ENCODE data around the gene RPL23. TPM values are rescaled to one million over a fixed set of nuclear protein-coding genes. Genes with fewer than 3 reads are reported as not detected.

RPL23 gene
- total RNA-seq, 2 donors from 2014 or later, result 1,006 to 2,029 TPM

- H3K4me1 ChIP-seq (replicated peaks), result peaks cover 17% of the 10 kb centered on the region
- no peaks in the 10 kb centered on the region for H3K27me3 ChIP-seq (replicated peaks; ENCODE audit: insufficient read depth)
- intact Hi-C loops (cut with DNase I), result loop anchor here (5.0 kb wide), 3 partner anchors 53 to 108 kb away; partner anchors contain the start of genes FBXO47 and LASP1NB
- H3K9me3 ChIP-seq, result no peaks in the 10 kb centered on the region
- TF ChIP-seq, protein P1, sequence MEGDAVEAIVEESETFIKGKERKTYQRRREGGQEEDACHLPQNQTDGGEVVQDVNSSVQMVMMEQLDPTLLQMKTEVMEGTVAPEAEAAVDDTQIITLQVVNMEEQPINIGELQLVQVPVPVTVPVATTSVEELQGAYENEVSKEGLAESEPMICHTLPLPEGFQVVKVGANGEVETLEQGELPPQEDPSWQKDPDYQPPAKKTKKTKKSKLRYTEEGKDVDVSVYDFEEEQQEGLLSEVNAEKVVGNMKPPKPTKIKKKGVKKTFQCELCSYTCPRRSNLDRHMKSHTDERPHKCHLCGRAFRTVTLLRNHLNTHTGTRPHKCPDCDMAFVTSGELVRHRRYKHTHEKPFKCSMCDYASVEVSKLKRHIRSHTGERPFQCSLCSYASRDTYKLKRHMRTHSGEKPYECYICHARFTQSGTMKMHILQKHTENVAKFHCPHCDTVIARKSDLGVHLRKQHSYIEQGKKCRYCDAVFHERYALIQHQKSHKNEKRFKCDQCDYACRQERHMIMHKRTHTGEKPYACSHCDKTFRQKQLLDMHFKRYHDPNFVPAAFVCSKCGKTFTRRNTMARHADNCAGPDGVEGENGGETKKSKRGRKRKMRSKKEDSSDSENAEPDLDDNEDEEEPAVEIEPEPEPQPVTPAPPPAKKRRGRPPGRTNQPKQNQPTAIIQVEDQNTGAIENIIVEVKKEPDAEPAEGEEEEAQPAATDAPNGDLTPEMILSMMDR (IDR thresholded peaks at IDR 0.05), result no peak
- TF ChIP-seq POLR2A (IDR thresholded peaks at IDR 0.05) (no peak), POLR2AphosphoS5 (IDR thresholded peaks at IDR 0.05) (no peak)
- H3K4me3 ChIP-seq, result no peak overlapping the region
- no peaks in the 10 kb centered on the region for H3K36me3 ChIP-seq
- DNase-seq (ENCODE audit: low spot score), result no peak
- WGBS, result 42% methylated on average over 10 of the region's 10 CpGs
- no peak overlapping the region for H3K27ac ChIP-seq
These were observed 21.2 kb upstream of the RPL23 start for GRCh38 chr17:38874505-38875400.

- TF ChIP-seq POLR2A (IDR thresholded peaks at IDR 0.05) (no peak), POLR2AphosphoS5 (IDR thresholded peaks at IDR 0.05) (no peak)
- TF ChIP-seq, protein P1 (IDR thresholded peaks at IDR 0.05), result no peak
- no peak for DNase-seq (ENCODE audit: low spot score)
- H3K4me1 ChIP-seq (replicated peaks), result peaks cover 15% of the 10 kb centered on the region
- no peak overlapping the region for H3K27ac ChIP-seq
- no peaks in the 10 kb centered on the region for H3K27me3 ChIP-seq (replicated peaks; ENCODE audit: insufficient read depth)
- no peaks in the 10 kb centered on the region for H3K9me3 ChIP-seq
- WGBS, result 52% methylated on average over 9 of the region's 9 CpGs
- intact Hi-C loops (cut with DNase I), result loop anchor here (5.0 kb wide), 3 partner anchors 53 to 108 kb away; partner anchors contain the start of genes FBXO47 and LASP1NB
- H3K4me3 ChIP-seq, result no peak overlapping the region
- no peaks in the 10 kb centered on the region for H3K36me3 ChIP-seq
These were observed 20.3 kb upstream of the RPL23 start for GRCh38 chr17:38873640-38874380.

- Histone ChIP-seq H3K4me3 (no peak overlapping the region), H3K9me3 (no peaks in the 10 kb centered on the region), H3K27ac (no peak overlapping the region), H3K27me3 (replicated peaks; ENCODE audit: insufficient read depth) (no peaks in the 10 kb centered on the region), H3K4me1 (replicated peaks) (peaks cover 15% of the 10 kb centered on the region), H3K36me3 (no peaks in the 10 kb centered on the region)
- 56% methylated on average over 9 of the region's 9 CpGs for WGBS
- no peak for DNase-seq (ENCODE audit: low spot score)
- TF ChIP-seq POLR2AphosphoS5 (IDR thresholded peaks at IDR 0.05) (no peak), POLR2A (IDR thresholded peaks at IDR 0.05) (no peak)
- TF ChIP-seq, protein P1 (IDR thresholded peaks at IDR 0.05), result no peak
- intact Hi-C loops (cut with DNase I), result loop anchor here (5.0 kb wide), 3 partner anchors 54 to 109 kb away; partner anchors contain the start of genes FBXO47 and LASP1NB
These were observed 19.3 kb upstream of the RPL23 start for GRCh38 chr17:38872671-38873385.

GRCh38 chr17:38872027-38872511 is 18.5 kb upstream of the RPL23 start:
- no peak overlapping the region for H3K27ac ChIP-seq
- H3K9me3 ChIP-seq, result no peaks in the 10 kb centered on the region
- intact Hi-C loops (cut with DNase I), result loop anchor here (5.0 kb wide), 3 partner anchors 55 to 110 kb away; partner anchors contain the start of genes FBXO47 and LASP1NB
- TF ChIP-seq, protein P1 (IDR thresholded peaks at IDR 0.05), result no peak
- TF ChIP-seq POLR2AphosphoS5 (IDR thresholded peaks at IDR 0.05), result no peak
- TF ChIP-seq POLR2A (IDR thresholded peaks at IDR 0.05), result no peak
- H3K27me3 ChIP-seq (replicated peaks; ENCODE audit: insufficient read depth), result no peaks in the 10 kb centered on the region
- H3K4me1 ChIP-seq (replicated peaks), result peaks cover 15% of the 10 kb centered on the region
- DNase-seq (ENCODE audit: low spot score), result no peak
- H3K36me3 ChIP-seq, result no peaks in the 10 kb centered on the region
- peak overlapping the region in 1 of 2 donors; percentile 93 for H3K4me3 ChIP-seq
- 39% methylated on average over 5 of the region's 5 CpGs for WGBS
